NK-92 (cell line): ENCODE measurements around the gene LRMDA.

Source experiments
- DNase-seq: peaks from one replicate; lab custom pipeline; 2025; ENCODE audit not compliant: unreplicated experiment; lab: John Stamatoyannopoulos, UW

LRMDA gene

GRCh38 chr10:75857269-75857846, 425.9 kb downstream of the LRMDA start:
- no peak for DNase-seq

- DNase-seq = no peak
These were observed 426.5 kb downstream of the LRMDA start for GRCh38 chr10:75857896-75858295.

GRCh38 chr10:75858339-75858738, 426.9 kb downstream of the LRMDA start:
- no peak for DNase-seq

- DNase-seq = no peak
These were observed 427.7 kb downstream of the LRMDA start for GRCh38 chr10:75859141-75859540.

- DNase-seq = no peak
These were observed 428.6 kb downstream of the LRMDA start for GRCh38 chr10:75860009-75860408.

GRCh38 chr10:75861582-75861981, 430.2 kb downstream of the LRMDA start:
- DNase-seq = no peak

GRCh38 chr10:75862935-75863334, 431.5 kb downstream of the LRMDA start:
- no peak for DNase-seq

GRCh38 chr10:75864717-75865116, 433.3 kb downstream of the LRMDA start:
- no peak for DNase-seq

- DNase-seq = no peak
These were observed 434.2 kb downstream of the LRMDA start for GRCh38 chr10:75865413-75866299.

GRCh38 chr10:75866300-75866625, 434.8 kb downstream of the LRMDA start:
- no peak for DNase-seq

- no peak for DNase-seq
These were observed 435.3 kb downstream of the LRMDA start for GRCh38 chr10:75866731-75867130.

GRCh38 chr10:75868574-75868973, 437.1 kb downstream of the LRMDA start:
- no peak for DNase-seq

GRCh38 chr10:75870039-75870645, 438.7 kb downstream of the LRMDA start:
- DNase-seq = no peak

GRCh38 chr10:75875740-75876139, 444.3 kb downstream of the LRMDA start:
- DNase-seq = no peak

GRCh38 chr10:75876710-75877109, 445.3 kb downstream of the LRMDA start:
- no peak for DNase-seq

GRCh38 chr10:75877877-75878276, 446.5 kb downstream of the LRMDA start:
- DNase-seq = no peak

- no peak for DNase-seq
These were observed 447.2 kb downstream of the LRMDA start for GRCh38 chr10:75878586-75878985.

- DNase-seq = no peak
These were observed 448.8 kb downstream of the LRMDA start for GRCh38 chr10:75880031-75880775.

GRCh38 chr10:75883081-75884072, 452.0 kb downstream of the LRMDA start:
- no peak for DNase-seq

GRCh38 chr10:75884808-75885207, 453.4 kb downstream of the LRMDA start:
- DNase-seq = no peak
